ENCODE data around the gene STRIP2. TPM values are rescaled to one million over a fixed set of nuclear protein-coding genes. Genes with fewer than 3 reads are reported as not detected.

STRIP2 gene
- 0.88 TPM for total RNA-seq
- 9.0 TPM for polyA plus RNA-seq (ENCODE audit: insufficient read depth, low read depth, low replicate concordance)
- long read RNA-seq, donor 1, result 0 reads
- long read RNA-seq, donor 2, result 0 reads
- long read RNA-seq, donor 3, result 0 reads
- long read RNA-seq, donor 4, result 0 reads
- long read RNA-seq, donor 5, result 0 reads
- long read RNA-seq, donor 6, result 0 reads
- long read RNA-seq, donor 7, result 0 reads
- long read RNA-seq, donor 8, result 0 reads
- long read RNA-seq, donor 9, result 0 reads
- long read RNA-seq, donor 10, result 0 reads

- peaks cover 0 to 4% (median 3%) of the 10 kb centered on the region in 3 donors for H3K4me1 ChIP-seq (ENCODE audit: control insufficient read depth in 2 of 3, insufficient read depth in 2 of 3, low read depth in 1 of 3, low read length in 3 of 3)
- H3K4me3 ChIP-seq (ENCODE audit: low read length in 3 of 3), result peak within 1 kb of the TSS; percentile 84 to 87 (median 87)
- no peaks in the 10 kb centered on the region for H3K9me3 ChIP-seq (ENCODE audit: control insufficient read depth in 2 of 3, insufficient read depth in 1 of 3, low read length in 3 of 3)
- DNase-seq (peak; percentile 92 to 96 (median 94)), FAIRE-seq (no peak)
- no peak within 1 kb of the TSS for H3K27ac ChIP-seq (ENCODE audit: low read depth in 2 of 2, low read length in 2 of 2)
- TF ChIP-seq CTCF (IDR thresholded peaks at IDR 0.05; ENCODE audit: borderline replicate concordance, extremely low read depth, insufficient read depth), result no peak
- H3K36me3 ChIP-seq (ENCODE audit: control insufficient read depth in 2 of 3, insufficient read depth in 3 of 3, low read length in 3 of 3), result no peaks in the 10 kb centered on the region
- intact Hi-C loops (cut with DNase I), result no loop called here
- peak within 1 kb of the TSS; percentile 49 to 75 (median 74) for H3K9ac ChIP-seq (ENCODE audit: low read length in 3 of 3)
- peaks cover 4% of the 10 kb centered on the region for H3K27me3 ChIP-seq (ENCODE audit: control insufficient read depth, insufficient read depth, low read length)
Measured at GRCh38 chr7:129433847-129434674, at the start of gene STRIP2. Gene STRIP2 (plus strand): TSS chr7:129434432. CDS start chr7:129434473, 41 bp downstream.

- H3K9me3 ChIP-seq (ENCODE audit: control insufficient read depth in 2 of 3, insufficient read depth in 1 of 3, low read length in 3 of 3), result no peaks in the 10 kb centered on the region
- H3K27me3 ChIP-seq (ENCODE audit: control insufficient read depth, insufficient read depth, low read length), result no peaks in the 10 kb centered on the region
- no peak overlapping the region for H3K4me3 ChIP-seq (ENCODE audit: low read length in 3 of 3)
- intact Hi-C loops (cut with DNase I), result no loop called here
- FAIRE-seq (no peak), DNase-seq (no peak)
- no peaks in the 10 kb centered on the region for H3K36me3 ChIP-seq (ENCODE audit: control insufficient read depth in 2 of 3, insufficient read depth in 3 of 3, low read length in 3 of 3)
- no peak overlapping the region for H3K9ac ChIP-seq (ENCODE audit: low read length in 3 of 3)
- no peak for TF ChIP-seq CTCF (IDR thresholded peaks at IDR 0.05; ENCODE audit: borderline replicate concordance, extremely low read depth, insufficient read depth)
- no peaks in the 10 kb centered on the region for H3K4me1 ChIP-seq (ENCODE audit: control insufficient read depth in 2 of 3, insufficient read depth in 2 of 3, low read depth in 1 of 3, low read length in 3 of 3)
- H3K27ac ChIP-seq (ENCODE audit: low read depth in 2 of 2, low read length in 2 of 2), result no peak overlapping the region
Measured at GRCh38 chr7:129385116-129385515, 49.1 kb upstream of the STRIP2 start.

- Histone ChIP-seq H3K4me3 (ENCODE audit: low read length in 3 of 3) (no peak overlapping the region), H3K27ac (ENCODE audit: low read depth in 2 of 2, low read length in 2 of 2) (no peak overlapping the region), H3K27me3 (ENCODE audit: control insufficient read depth, insufficient read depth, low read length) (no peaks in the 10 kb centered on the region), H3K9me3 (ENCODE audit: control insufficient read depth in 2 of 3, insufficient read depth in 1 of 3, low read length in 3 of 3) (no peaks in the 10 kb centered on the region), H3K36me3 (ENCODE audit: control insufficient read depth in 2 of 3, insufficient read depth in 3 of 3, low read length in 3 of 3) (no peaks in the 10 kb centered on the region), H3K9ac (ENCODE audit: low read length in 3 of 3) (no peak overlapping the region), H3K4me1 (ENCODE audit: control insufficient read depth in 2 of 3, insufficient read depth in 2 of 3, low read depth in 1 of 3, low read length in 3 of 3) (no peaks in the 10 kb centered on the region)
- TF ChIP-seq CTCF (IDR thresholded peaks at IDR 0.05; ENCODE audit: borderline replicate concordance, extremely low read depth, insufficient read depth), result no peak
- FAIRE-seq, result no peak
- DNase-seq, result no peak
- intact Hi-C loops (cut with DNase I), result no loop called here
Measured at GRCh38 chr7:129385598-129385997, 48.6 kb upstream of the STRIP2 start.
